Thoracic aorta (tissue), 2 donors: ENCODE results near the gene CLDN22. TPM values are rescaled to one million over a fixed set of nuclear protein-coding genes. Genes with fewer than 3 reads are reported as not detected.

Source experiments
- ATAC-seq: fragments of 150-250 bp; one replicate; pipeline ENCODE4 v1.8.0; 2017; ENCODE audit warnings: low read depth; ENCODE audit not compliant: insufficient number of reproducible peaks, low FRiP score
- DNase-seq: peaks from one replicate; pipeline ENCODE4 v3.0.0-alpha.2; 2020; ENCODE audit warnings: low spot score
- H3K27ac ChIP-seq, 2 donors: fragments of 200-600 bp; sonication (generic); 1 replicate in 1 of 2; 2 replicates in 1 of 2; pipeline ENCODE4 v1.5.1; 2016; ENCODE audit warnings: mild to moderate bottlenecking in 2 of 2, moderate library complexity in 2 of 2
- H3K27me3 ChIP-seq: fragments of 200-600 bp; sonication (generic); replicated peaks from 2 replicates; pipeline ENCODE4 v1.6.0; 2016; ENCODE audit warnings: mild to moderate bottlenecking; ENCODE audit not compliant: insufficient read depth
- H3K36me3 ChIP-seq: fragments of 200-600 bp; sonication (generic); one replicate; pipeline ENCODE4 v1.5.1; 2016
- H3K4me1 ChIP-seq, 2 donors: fragments of 200-600 bp; sonication (generic); 1 replicate in 1 of 2; 2 replicates in 1 of 2; pipeline versions ENCODE4 v1.5.1 to v1.6.0; 2016; ENCODE audit warnings: low read depth in 2 of 2, mild to moderate bottlenecking in 1 of 2; ENCODE audit not compliant: control insufficient read depth in 1 of 2
- H3K4me3 ChIP-seq: fragments of 200-600 bp; sonication (generic); 2 replicates; pipeline ENCODE4 v1.5.1; 2016; ENCODE audit warnings: mild to moderate bottlenecking
- H3K9me3 ChIP-seq: fragments of 200-600 bp; sonication (generic); 2 replicates; pipeline ENCODE4 v1.5.1; 2016
- total RNA-seq, 2 donors: library from RNA; depleted of rRNA; stranded (reverse); fragments of >200 nt; gene quantifications; one replicate each; pipeline versions ENCODE4 v1.1.0 to v1.2.3, GENCODE V29; 2016
- TF ChIP-seq, protein P1 (sequence below): fragments of 200-600 bp; sonication (generic); IDR thresholded peaks from one replicate; pipeline ENCODE4 v1.5.1; 2019; ENCODE audit warnings: antibody characterized with exemption

Gene CLDN22
- total RNA-seq: not detected

GRCh38 chr4:183320211-183321059 lies at the start of gene CLDN22:
TSS of gene CLDN22 (minus strand) at chr4:183320276. CDS start at chr4:183320218, 58 bp downstream.
- TF ChIP-seq, protein P1, sequence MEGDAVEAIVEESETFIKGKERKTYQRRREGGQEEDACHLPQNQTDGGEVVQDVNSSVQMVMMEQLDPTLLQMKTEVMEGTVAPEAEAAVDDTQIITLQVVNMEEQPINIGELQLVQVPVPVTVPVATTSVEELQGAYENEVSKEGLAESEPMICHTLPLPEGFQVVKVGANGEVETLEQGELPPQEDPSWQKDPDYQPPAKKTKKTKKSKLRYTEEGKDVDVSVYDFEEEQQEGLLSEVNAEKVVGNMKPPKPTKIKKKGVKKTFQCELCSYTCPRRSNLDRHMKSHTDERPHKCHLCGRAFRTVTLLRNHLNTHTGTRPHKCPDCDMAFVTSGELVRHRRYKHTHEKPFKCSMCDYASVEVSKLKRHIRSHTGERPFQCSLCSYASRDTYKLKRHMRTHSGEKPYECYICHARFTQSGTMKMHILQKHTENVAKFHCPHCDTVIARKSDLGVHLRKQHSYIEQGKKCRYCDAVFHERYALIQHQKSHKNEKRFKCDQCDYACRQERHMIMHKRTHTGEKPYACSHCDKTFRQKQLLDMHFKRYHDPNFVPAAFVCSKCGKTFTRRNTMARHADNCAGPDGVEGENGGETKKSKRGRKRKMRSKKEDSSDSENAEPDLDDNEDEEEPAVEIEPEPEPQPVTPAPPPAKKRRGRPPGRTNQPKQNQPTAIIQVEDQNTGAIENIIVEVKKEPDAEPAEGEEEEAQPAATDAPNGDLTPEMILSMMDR: no peak
- Histone ChIP-seq H3K9me3 (no peaks in the 10 kb centered on the region), H3K27ac (no peak within 1 kb of the TSS)

GRCh38 chr4:183369073-183369472 lies 49.0 kb upstream of the CLDN22 start:
- DNase-seq (no peak), ATAC-seq (no peak)
- no peaks in the 10 kb centered on the region for H3K9me3 ChIP-seq

More at GRCh38 chr4:183320211-183321059, at the start of gene CLDN22:
- ATAC-seq (no peak), DNase-seq (no peak)
- no peak within 1 kb of the TSS for H3K4me3 ChIP-seq
- H3K27me3 ChIP-seq: no peaks in the 10 kb centered on the region
- no peaks in the 10 kb centered on the region for H3K36me3 ChIP-seq
- H3K4me1 ChIP-seq: no peaks in the 10 kb centered on the region

GRCh38 chr4:183366206-183366835 lies 46.2 kb upstream of the CLDN22 start:
- no peaks in the 10 kb centered on the region for H3K9me3 ChIP-seq
- DNase-seq: no peak
- TF ChIP-seq, protein P1: no peak
- no peaks in the 10 kb centered on the region for H3K4me1 ChIP-seq
- H3K36me3 ChIP-seq: no peaks in the 10 kb centered on the region
- no peaks in the 10 kb centered on the region for H3K27me3 ChIP-seq
- H3K4me3 ChIP-seq: no peak overlapping the region
- no peak for ATAC-seq
- H3K27ac ChIP-seq: no peak overlapping the region

More at GRCh38 chr4:183369073-183369472, 49.0 kb upstream of the CLDN22 start:
- Histone ChIP-seq H3K27me3 (no peaks in the 10 kb centered on the region), H3K4me3 (no peak overlapping the region), H3K36me3 (no peaks in the 10 kb centered on the region), H3K27ac (no peak overlapping the region), H3K4me1 (no peaks in the 10 kb centered on the region)
- TF ChIP-seq, protein P1: no peak

DNA sequence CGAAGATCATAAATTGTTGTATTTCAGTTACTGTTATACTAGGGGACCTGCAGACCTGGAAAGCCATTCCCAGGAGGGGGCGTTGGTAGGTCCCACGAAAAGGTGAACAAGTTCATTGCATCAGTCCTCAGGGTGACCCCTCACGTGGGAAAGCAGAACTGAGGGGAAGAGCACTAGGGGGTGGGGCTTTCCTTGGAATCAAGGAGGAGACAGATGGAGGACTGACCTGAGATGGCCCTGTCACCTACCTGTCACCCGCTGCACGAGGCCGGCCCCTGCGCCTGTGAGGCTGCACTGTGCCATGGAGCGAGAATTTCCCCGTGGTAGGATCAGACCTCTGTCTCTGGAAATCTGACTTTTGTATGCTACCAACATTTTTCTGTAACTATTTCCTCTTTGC lies 43.9 kb upstream of the CLDN22 start:
- H3K9me3 ChIP-seq: no peaks in the 10 kb centered on the region
- H3K4me3 ChIP-seq: no peak overlapping the region
- ATAC-seq: no peak
- no peak overlapping the region for H3K27ac ChIP-seq
- H3K36me3 ChIP-seq: no peaks in the 10 kb centered on the region
- no peak for DNase-seq
- TF ChIP-seq, protein P1: no peak
- no peaks in the 10 kb centered on the region for H3K27me3 ChIP-seq
- no peaks in the 10 kb centered on the region for H3K4me1 ChIP-seq

DNA sequence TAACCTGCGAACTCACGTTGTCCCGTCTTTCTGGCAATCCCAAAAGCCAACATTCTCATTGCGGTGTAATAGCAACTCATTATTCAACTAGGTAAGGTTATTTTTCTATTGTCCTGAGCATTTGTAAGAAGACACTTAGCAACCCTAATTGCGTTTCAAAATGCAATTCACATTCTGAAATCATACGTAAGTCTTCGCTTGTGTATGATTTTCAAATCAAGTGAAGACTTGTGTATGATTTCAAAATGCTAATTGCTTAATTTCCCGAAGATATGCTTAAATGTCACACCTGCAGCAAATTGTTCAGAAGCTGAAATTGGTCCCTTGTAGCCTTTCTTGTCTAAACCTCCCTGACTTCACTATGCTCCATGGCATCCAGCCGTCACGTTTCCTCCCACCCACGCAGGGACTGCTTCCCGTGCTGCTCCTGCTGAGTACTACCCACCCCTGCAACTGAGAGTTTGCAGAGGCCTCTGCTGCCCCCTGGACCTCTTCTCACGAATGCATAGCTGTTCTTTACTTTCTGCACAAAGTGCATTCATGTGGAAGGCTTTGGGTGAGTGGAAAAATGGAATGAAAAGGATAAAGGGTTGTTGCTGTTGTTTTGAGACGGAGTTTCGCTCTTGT lies 43.0 kb upstream of the CLDN22 start:
- ATAC-seq (no peak), DNase-seq (no peak)
- Histone ChIP-seq H3K27me3 (no peaks in the 10 kb centered on the region), H3K4me1 (no peaks in the 10 kb centered on the region), H3K36me3 (no peaks in the 10 kb centered on the region), H3K27ac (no peak overlapping the region), H3K4me3 (no peak overlapping the region), H3K9me3 (no peaks in the 10 kb centered on the region)
- TF ChIP-seq, protein P1: no peak
